Measurements from ENCODE around the gene CUX1.
"Not testable (repeated sequence)": the region's sequence is repeated elsewhere in the genome, so short reads cannot be mapped to it uniquely, and the experiment has no call there.

CUX1 gene

GRCh38 chr7:102000123-102000522, 182.7 kb downstream of the CUX1 start:
- DNase-seq (ENCODE audit: low read depth in 1 of 2, low spot score in 1 of 2): no peak

- no peak for DNase-seq (ENCODE audit: low read depth in 1 of 2, low spot score in 1 of 2)
Measured at GRCh38 chr7:102004229-102004628, 186.8 kb downstream of the CUX1 start.

GRCh38 chr7:102004848-102005247, 187.4 kb downstream of the CUX1 start:
- DNase-seq (ENCODE audit: low read depth in 1 of 2, low spot score in 1 of 2): no peak

GRCh38 chr7:102005933-102006480, 188.6 kb downstream of the CUX1 start:
- no peak for DNase-seq (ENCODE audit: low read depth in 1 of 2, low spot score in 1 of 2)

GRCh38 chr7:102006695-102007094, 189.3 kb downstream of the CUX1 start:
- DNase-seq (ENCODE audit: low read depth in 1 of 2, low spot score in 1 of 2): no peak

- no peak for DNase-seq (ENCODE audit: low read depth in 1 of 2, low spot score in 1 of 2)
Measured at GRCh38 chr7:102008535-102009262, 191.3 kb downstream of the CUX1 start.

- DNase-seq (ENCODE audit: low read depth in 1 of 2, low spot score in 1 of 2): no peak
Measured at GRCh38 chr7:102009628-102010027, 192.2 kb downstream of the CUX1 start.

- DNase-seq (ENCODE audit: low read depth in 1 of 2, low spot score in 1 of 2): not testable (repeated sequence)
Measured at GRCh38 chr7:102012112-102012830, 194.8 kb downstream of the CUX1 start.

- DNase-seq (ENCODE audit: low read depth in 1 of 2, low spot score in 1 of 2): no peak
Measured at GRCh38 chr7:102012941-102013461, 195.6 kb downstream of the CUX1 start.

- DNase-seq (ENCODE audit: low read depth in 1 of 2, low spot score in 1 of 2): no peak
Measured at GRCh38 chr7:102018876-102019275, 201.4 kb downstream of the CUX1 start.

- DNase-seq (ENCODE audit: low read depth in 1 of 2, low spot score in 1 of 2): no peak
Measured at GRCh38 chr7:102019461-102019860, 202.0 kb downstream of the CUX1 start.

GRCh38 chr7:102021841-102022618, 204.6 kb downstream of the CUX1 start:
- no peak for DNase-seq (ENCODE audit: low read depth in 1 of 2, low spot score in 1 of 2)

GRCh38 chr7:102024005-102024768, 206.8 kb downstream of the CUX1 start:
- no peak for DNase-seq (ENCODE audit: low read depth in 1 of 2, low spot score in 1 of 2)

- no peak for DNase-seq (ENCODE audit: low read depth in 1 of 2, low spot score in 1 of 2)
Measured at GRCh38 chr7:102024769-102025391, 207.5 kb downstream of the CUX1 start.

- not testable (repeated sequence) for DNase-seq (ENCODE audit: low read depth in 1 of 2, low spot score in 1 of 2)
Measured at GRCh38 chr7:102025777-102026176, 208.4 kb downstream of the CUX1 start.

GRCh38 chr7:102028206-102028826, 210.9 kb downstream of the CUX1 start:
- DNase-seq (ENCODE audit: low read depth in 1 of 2, low spot score in 1 of 2): no peak

GRCh38 chr7:102029616-102030015, 212.2 kb downstream of the CUX1 start:
- DNase-seq (ENCODE audit: low read depth in 1 of 2, low spot score in 1 of 2): no peak

- no peak for DNase-seq (ENCODE audit: low read depth in 1 of 2, low spot score in 1 of 2)
Measured at GRCh38 chr7:102030696-102031095, 213.3 kb downstream of the CUX1 start.

- no peak for DNase-seq (ENCODE audit: low read depth in 1 of 2, low spot score in 1 of 2)
Measured at GRCh38 chr7:102036958-102037357, 219.5 kb downstream of the CUX1 start.

GRCh38 chr7:102039706-102040105, 222.3 kb downstream of the CUX1 start:
- no peak for DNase-seq (ENCODE audit: low read depth in 1 of 2, low spot score in 1 of 2)

All from activated CD4-positive, alpha-beta T cell treated with anti-CD3 and anti-CD28 coated beads, Interleukin-2, amount 50 U/mL, for 24 hours (primary cell).